ENCODE data around the gene BRIP1.
A peak's percentile ranks its signal among the peaks of the same experiment; 100 is the strongest.
"Not testable (repeated sequence)": the region's sequence is repeated elsewhere in the genome, so short reads cannot be mapped to it uniquely, and the experiment has no call there.

The BRIP1 gene

DNA sequence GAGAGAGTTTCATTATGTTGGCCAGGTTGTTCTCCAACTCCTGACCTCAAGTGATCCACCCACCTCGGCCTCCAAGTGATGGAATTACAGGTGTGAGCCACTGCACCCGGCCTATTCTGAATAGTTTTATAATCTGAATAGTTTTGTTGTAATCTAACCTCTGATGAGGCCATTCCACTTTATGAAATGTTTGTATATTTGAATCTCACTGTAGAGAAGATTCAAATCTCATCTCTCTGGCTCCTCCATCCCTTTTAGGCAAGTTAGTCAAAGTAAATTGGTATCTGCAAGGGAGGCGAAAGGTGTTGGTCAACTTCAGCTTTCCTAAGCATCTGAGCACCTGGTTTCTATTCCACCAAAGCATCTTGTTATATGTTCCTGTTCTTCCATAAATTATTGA lies 131.2 kb downstream of the BRIP1 start:
- Histone ChIP-seq H2BK120ac (ENCODE audit: low read depth, low read length) (no peak overlapping the region), H3K4me3 (ENCODE audit: low read length) (no peak overlapping the region), H3K9ac (ENCODE audit: low read length) (no peak overlapping the region), H3K36me3 (ENCODE audit: control insufficient read depth, insufficient read depth, low read length) (no peaks in the 10 kb centered on the region), H3K4me2 (ENCODE audit: low read length) (no peak overlapping the region), H3K56ac (ENCODE audit: low read length) (no peak overlapping the region), H2BK5ac (ENCODE audit: low read length) (no peak overlapping the region), H3K79me1 (ENCODE audit: low read length) (no peaks in the 10 kb centered on the region), H4K8ac (ENCODE audit: low read depth, low read length) (no peak overlapping the region), H3K18ac (ENCODE audit: low read length) (no peak overlapping the region), H3K4ac (ENCODE audit: low read depth, low read length) (no peak overlapping the region), H3K79me2 (ENCODE audit: control insufficient read depth, insufficient read depth, low read length) (no peaks in the 10 kb centered on the region), H3K27ac (ENCODE audit: low read depth, low read length) (no peak overlapping the region), H2BK15ac (replicated peaks; ENCODE audit: low read depth) (no peak overlapping the region), H3K4me1 (ENCODE audit: control insufficient read depth, low read depth, low read length) (no peaks in the 10 kb centered on the region), H3K23ac (ENCODE audit: low read length) (no peak overlapping the region), H2AK5ac (ENCODE audit: low read length) (no peak overlapping the region), H4K5ac (ENCODE audit: low read length) (no peak overlapping the region), H3K27me3 (ENCODE audit: insufficient read depth, low read length, poor library complexity) (no peaks in the 10 kb centered on the region)
- no peak for DNase-seq
- WGBS (ENCODE audit: extremely low coverage, insufficient coverage, low lambda C conversion rate), result no CpG with 5 or more reads among the region's 3 CpGs

DNA sequence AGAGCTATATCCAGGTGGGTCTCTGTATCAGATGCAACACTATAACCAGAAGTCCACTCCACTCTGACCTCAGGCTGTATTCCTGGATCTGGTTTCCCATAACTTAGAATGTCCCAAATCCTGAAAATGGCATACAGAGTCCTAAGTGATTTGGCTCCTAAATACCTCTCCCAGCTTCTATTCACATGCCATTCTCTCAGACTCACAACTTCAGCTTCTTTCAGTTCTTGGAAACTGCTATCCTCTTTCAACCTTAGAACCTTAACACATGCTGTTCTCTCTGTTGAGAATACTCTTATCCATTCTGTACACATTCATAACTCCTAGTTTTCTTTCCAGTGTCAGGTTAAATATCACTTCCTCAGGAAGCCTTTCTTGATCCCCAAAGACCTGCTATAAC lies 132.0 kb downstream of the BRIP1 start:
- Histone ChIP-seq H3K27me3 (ENCODE audit: insufficient read depth, low read length, poor library complexity) (no peaks in the 10 kb centered on the region), H4K5ac (ENCODE audit: low read length) (no peak overlapping the region), H4K8ac (ENCODE audit: low read depth, low read length) (no peak overlapping the region), H3K36me3 (ENCODE audit: control insufficient read depth, insufficient read depth, low read length) (no peaks in the 10 kb centered on the region), H3K18ac (ENCODE audit: low read length) (no peak overlapping the region), H3K23ac (ENCODE audit: low read length) (no peak overlapping the region), H3K79me2 (ENCODE audit: control insufficient read depth, insufficient read depth, low read length) (no peaks in the 10 kb centered on the region), H3K4ac (ENCODE audit: low read depth, low read length) (no peak overlapping the region), H3K79me1 (ENCODE audit: low read length) (no peaks in the 10 kb centered on the region), H3K4me2 (ENCODE audit: low read length) (no peak overlapping the region), H3K56ac (ENCODE audit: low read length) (no peak overlapping the region), H3K27ac (ENCODE audit: low read depth, low read length) (no peak overlapping the region), H3K9ac (ENCODE audit: low read length) (no peak overlapping the region), H2AK5ac (ENCODE audit: low read length) (no peak overlapping the region), H3K4me1 (ENCODE audit: control insufficient read depth, low read depth, low read length) (no peaks in the 10 kb centered on the region), H2BK15ac (replicated peaks; ENCODE audit: low read depth) (no peak overlapping the region), H2BK120ac (ENCODE audit: low read depth, low read length) (no peak overlapping the region), H2BK5ac (ENCODE audit: low read length) (no peak overlapping the region), H3K4me3 (ENCODE audit: low read length) (no peak overlapping the region)
- no peak for DNase-seq

DNA sequence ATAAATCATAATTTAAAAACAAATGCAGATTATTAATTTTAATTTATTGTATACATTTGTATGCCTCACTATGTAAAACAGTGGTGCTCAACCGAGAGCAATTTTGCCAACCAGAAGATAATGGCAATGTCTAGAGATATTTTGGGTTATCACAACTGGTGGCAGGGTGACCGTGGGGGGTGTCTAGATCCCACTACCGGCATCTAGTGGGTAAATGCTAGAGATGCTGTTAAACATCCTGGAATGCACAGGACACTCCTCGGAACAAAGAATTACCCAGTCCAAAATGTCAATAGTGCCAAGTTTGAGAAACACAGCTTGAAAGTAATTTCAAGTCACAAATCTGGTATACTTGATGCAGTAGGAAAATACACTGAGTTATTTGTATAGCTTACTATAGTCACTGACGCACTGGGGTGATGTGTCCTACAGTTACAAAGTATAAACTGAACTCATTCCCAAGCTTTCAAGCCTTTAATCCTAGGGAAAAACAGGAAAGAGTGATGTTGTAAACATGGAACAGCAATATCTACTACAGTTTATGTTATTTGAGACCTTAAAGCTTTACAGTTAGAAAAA lies 133.5 kb downstream of the BRIP1 start:
- no peak overlapping the region for H4K5ac ChIP-seq (ENCODE audit: low read length)
- H3K4me2 ChIP-seq (ENCODE audit: low read length), result no peak overlapping the region
- H2BK120ac ChIP-seq (ENCODE audit: low read depth, low read length), result no peak overlapping the region
- no peak overlapping the region for H2BK15ac ChIP-seq (replicated peaks; ENCODE audit: low read depth)
- H3K56ac ChIP-seq (ENCODE audit: low read length), result no peak overlapping the region
- peak; percentile 2 for DNase-seq
- no peak overlapping the region for H3K4me3 ChIP-seq (ENCODE audit: low read length)
- H3K36me3 ChIP-seq (ENCODE audit: control insufficient read depth, insufficient read depth, low read length), result no peaks in the 10 kb centered on the region
- H3K79me1 ChIP-seq (ENCODE audit: low read length), result no peaks in the 10 kb centered on the region
- H2AK5ac ChIP-seq (ENCODE audit: low read length), result no peak overlapping the region
- H3K79me2 ChIP-seq (ENCODE audit: control insufficient read depth, insufficient read depth, low read length), result no peaks in the 10 kb centered on the region
- no peak overlapping the region for H3K4ac ChIP-seq (ENCODE audit: low read depth, low read length)
- H3K18ac ChIP-seq (ENCODE audit: low read length), result no peak overlapping the region
- no peak overlapping the region for H2BK5ac ChIP-seq (ENCODE audit: low read length)
- H4K8ac ChIP-seq (ENCODE audit: low read depth, low read length), result no peak overlapping the region
- no CpG with 5 or more reads among the region's 5 CpGs for WGBS (ENCODE audit: extremely low coverage, insufficient coverage, low lambda C conversion rate)
- H3K27me3 ChIP-seq (ENCODE audit: insufficient read depth, low read length, poor library complexity), result no peaks in the 10 kb centered on the region
- H3K4me1 ChIP-seq (ENCODE audit: control insufficient read depth, low read depth, low read length), result no peaks in the 10 kb centered on the region
- no peak overlapping the region for H3K9ac ChIP-seq (ENCODE audit: low read length)
- H3K27ac ChIP-seq (ENCODE audit: low read depth, low read length), result no peak overlapping the region
- no peak overlapping the region for H3K23ac ChIP-seq (ENCODE audit: low read length)

DNA sequence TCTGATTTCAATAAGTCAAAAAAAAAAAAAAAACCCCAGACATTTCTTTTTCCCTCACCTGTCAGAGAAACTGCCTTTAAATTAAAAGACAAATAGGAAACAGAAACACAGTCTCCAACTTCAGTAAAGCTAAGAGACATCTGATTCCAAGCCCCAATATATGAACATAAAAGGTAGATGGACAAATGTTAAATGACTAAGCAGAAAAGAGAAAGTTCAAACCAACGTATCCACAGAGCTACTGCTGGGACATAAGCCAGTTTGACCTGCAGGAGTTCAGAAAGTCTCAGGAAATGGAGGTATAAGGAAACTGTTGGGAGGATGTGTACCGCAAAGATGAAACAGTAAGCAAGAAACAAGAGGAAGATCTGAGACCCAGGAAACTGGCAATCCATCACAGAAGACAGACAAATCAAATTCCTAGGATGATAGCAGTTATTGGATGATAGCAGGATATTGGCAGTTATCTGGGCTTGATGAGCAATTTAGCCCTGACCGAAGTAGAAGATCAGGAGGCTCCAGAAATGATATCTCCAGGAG lies 135.0 kb downstream of the BRIP1 start:
- Histone ChIP-seq H3K18ac (ENCODE audit: low read length) (no peak overlapping the region), H3K4ac (ENCODE audit: low read depth, low read length) (no peak overlapping the region), H3K36me3 (ENCODE audit: control insufficient read depth, insufficient read depth, low read length) (no peaks in the 10 kb centered on the region), H4K8ac (ENCODE audit: low read depth, low read length) (no peak overlapping the region), H3K4me2 (ENCODE audit: low read length) (no peak overlapping the region), H3K27ac (ENCODE audit: low read depth, low read length) (no peak overlapping the region), H4K5ac (ENCODE audit: low read length) (no peak overlapping the region), H3K56ac (ENCODE audit: low read length) (no peak overlapping the region), H2BK120ac (ENCODE audit: low read depth, low read length) (no peak overlapping the region), H3K4me1 (ENCODE audit: control insufficient read depth, low read depth, low read length) (no peaks in the 10 kb centered on the region), H3K9ac (ENCODE audit: low read length) (no peak overlapping the region), H2BK15ac (replicated peaks; ENCODE audit: low read depth) (no peak overlapping the region), H2BK5ac (ENCODE audit: low read length) (no peak overlapping the region), H3K4me3 (ENCODE audit: low read length) (no peak overlapping the region), H3K27me3 (ENCODE audit: insufficient read depth, low read length, poor library complexity) (no peaks in the 10 kb centered on the region), H2AK5ac (ENCODE audit: low read length) (no peak overlapping the region), H3K23ac (ENCODE audit: low read length) (no peak overlapping the region), H3K79me1 (ENCODE audit: low read length) (no peaks in the 10 kb centered on the region), H3K79me2 (ENCODE audit: control insufficient read depth, insufficient read depth, low read length) (no peaks in the 10 kb centered on the region)
- DNase-seq, result no peak
- WGBS (ENCODE audit: extremely low coverage, insufficient coverage, low lambda C conversion rate), result no CpG with 5 or more reads among the region's 3 CpGs

DNA sequence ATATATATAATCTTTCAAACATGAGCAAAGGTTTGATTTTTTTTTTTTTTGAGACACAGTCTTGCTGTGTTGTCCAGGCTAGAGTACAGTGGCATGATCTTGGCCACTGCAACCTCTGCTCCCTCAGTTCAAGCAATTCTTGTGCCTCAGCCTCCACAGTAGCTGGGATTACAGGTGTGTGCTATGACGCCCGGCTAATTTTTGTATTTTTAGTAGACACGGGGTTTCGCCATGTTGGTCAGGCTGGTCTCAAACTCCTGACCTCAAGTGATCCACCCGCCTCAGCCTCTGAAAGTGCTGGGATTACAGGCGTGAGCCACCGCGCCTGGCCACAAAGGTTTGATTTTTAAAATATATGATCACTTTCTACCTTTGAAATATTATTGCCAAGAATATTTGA lies 135.5 kb downstream of the BRIP1 start:
- H3K4me1 ChIP-seq (ENCODE audit: control insufficient read depth, low read depth, low read length); H3K4me2 ChIP-seq (ENCODE audit: low read length); H4K8ac ChIP-seq (ENCODE audit: low read depth, low read length); H3K36me3 ChIP-seq (ENCODE audit: control insufficient read depth, insufficient read depth, low read length); H3K27me3 ChIP-seq (ENCODE audit: insufficient read depth, low read length, poor library complexity); H2BK5ac ChIP-seq (ENCODE audit: low read length); H3K9ac ChIP-seq (ENCODE audit: low read length); H3K23ac ChIP-seq (ENCODE audit: low read length); H3K56ac ChIP-seq (ENCODE audit: low read length); H4K5ac ChIP-seq (ENCODE audit: low read length); DNase-seq; H3K79me2 ChIP-seq (ENCODE audit: control insufficient read depth, insufficient read depth, low read length); H3K27ac ChIP-seq (ENCODE audit: low read depth, low read length); H3K18ac ChIP-seq (ENCODE audit: low read length); H2BK120ac ChIP-seq (ENCODE audit: low read depth, low read length); H2AK5ac ChIP-seq (ENCODE audit: low read length); H3K4me3 ChIP-seq (ENCODE audit: low read length); H3K79me1 ChIP-seq (ENCODE audit: low read length); H3K4ac ChIP-seq (ENCODE audit: low read depth, low read length); H2BK15ac ChIP-seq (replicated peaks; ENCODE audit: low read depth): not testable (repeated sequence)
- WGBS (ENCODE audit: extremely low coverage, insufficient coverage, low lambda C conversion rate), result no CpG with 5 or more reads among the region's 8 CpGs

DNA sequence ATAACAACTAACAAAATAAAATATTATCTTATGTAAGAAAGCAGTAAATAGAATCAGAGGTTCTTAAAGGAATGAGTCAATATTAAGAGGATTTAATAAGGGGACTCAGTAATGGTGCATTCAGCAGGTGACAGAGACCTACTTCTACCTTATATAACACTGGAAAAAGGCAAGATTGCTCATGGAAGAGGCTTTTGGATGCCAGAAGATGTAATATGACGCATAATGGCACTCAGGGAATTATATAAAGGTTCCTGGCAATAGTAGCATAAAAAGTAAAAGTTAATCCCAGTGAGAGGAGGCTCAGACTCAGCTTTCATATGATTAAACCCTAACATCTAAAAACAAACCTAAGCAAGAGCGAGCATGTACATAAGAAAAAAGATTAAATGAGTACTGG lies 136.4 kb downstream of the BRIP1 start:
- no peak overlapping the region for H4K8ac ChIP-seq (ENCODE audit: low read depth, low read length)
- no peaks in the 10 kb centered on the region for H3K79me2 ChIP-seq (ENCODE audit: control insufficient read depth, insufficient read depth, low read length)
- H3K79me1 ChIP-seq (ENCODE audit: low read length), result no peaks in the 10 kb centered on the region
- H3K9ac ChIP-seq (ENCODE audit: low read length), result no peak overlapping the region
- H3K27ac ChIP-seq (ENCODE audit: low read depth, low read length), result no peak overlapping the region
- no peak overlapping the region for H3K4me3 ChIP-seq (ENCODE audit: low read length)
- no peak overlapping the region for H3K56ac ChIP-seq (ENCODE audit: low read length)
- H3K23ac ChIP-seq (ENCODE audit: low read length), result no peak overlapping the region
- H3K4me1 ChIP-seq (ENCODE audit: control insufficient read depth, low read depth, low read length), result no peaks in the 10 kb centered on the region
- DNase-seq, result no peak
- WGBS (ENCODE audit: extremely low coverage, insufficient coverage, low lambda C conversion rate), result no CpG with 5 or more reads among the region's 2 CpGs
- no peak overlapping the region for H4K5ac ChIP-seq (ENCODE audit: low read length)
- no peak overlapping the region for H2BK5ac ChIP-seq (ENCODE audit: low read length)
- H3K4ac ChIP-seq (ENCODE audit: low read depth, low read length), result no peak overlapping the region
- no peak overlapping the region for H2AK5ac ChIP-seq (ENCODE audit: low read length)
- no peak overlapping the region for H3K4me2 ChIP-seq (ENCODE audit: low read length)
- H3K27me3 ChIP-seq (ENCODE audit: insufficient read depth, low read length, poor library complexity), result no peaks in the 10 kb centered on the region
- no peak overlapping the region for H3K18ac ChIP-seq (ENCODE audit: low read length)
- H2BK15ac ChIP-seq (replicated peaks; ENCODE audit: low read depth), result no peak overlapping the region
- H3K36me3 ChIP-seq (ENCODE audit: control insufficient read depth, insufficient read depth, low read length), result no peaks in the 10 kb centered on the region
- no peak overlapping the region for H2BK120ac ChIP-seq (ENCODE audit: low read depth, low read length)
